Suprapubic skin (tissue), 4 donors: ENCODE results near the gene DDN.

Experiments
- CTCF ChIP-seq, 2 donors: fragments of 200-600 bp in 1 of 2; fragments of 450-650 bp in 1 of 2; sonication (generic) in 1 of 2; IDR thresholded peaks; one replicate each; pipeline ENCODE4 v1.5.1; 2016 to 2019; ENCODE audit warnings: antibody characterized with exemption in 2 of 2, mild to moderate bottlenecking in 1 of 2, moderate library complexity in 1 of 2
- EP300 ChIP-seq: sonication (generic); formaldehyde crosslinking; IDR thresholded peaks from one replicate; pipeline ENCODE4 v1.6.1; 2017; ENCODE audit warnings: antibody characterized with exemption
- POLR2A ChIP-seq, 2 donors: fragments of 450-650 bp; IDR thresholded peaks; one replicate each; pipeline ENCODE4 v1.6.1; 2017; ENCODE audit warnings: antibody characterized with exemption in 2 of 2, mild to moderate bottlenecking in 2 of 2, moderate library complexity in 2 of 2
- POLR2AphosphoS5 ChIP-seq, 3 donors: sonication (generic); formaldehyde crosslinking; IDR thresholded peaks; one replicate each; pipeline ENCODE4 v1.6.1; 2017; ENCODE audit warnings: antibody characterized with exemption in 3 of 3

DNA sequence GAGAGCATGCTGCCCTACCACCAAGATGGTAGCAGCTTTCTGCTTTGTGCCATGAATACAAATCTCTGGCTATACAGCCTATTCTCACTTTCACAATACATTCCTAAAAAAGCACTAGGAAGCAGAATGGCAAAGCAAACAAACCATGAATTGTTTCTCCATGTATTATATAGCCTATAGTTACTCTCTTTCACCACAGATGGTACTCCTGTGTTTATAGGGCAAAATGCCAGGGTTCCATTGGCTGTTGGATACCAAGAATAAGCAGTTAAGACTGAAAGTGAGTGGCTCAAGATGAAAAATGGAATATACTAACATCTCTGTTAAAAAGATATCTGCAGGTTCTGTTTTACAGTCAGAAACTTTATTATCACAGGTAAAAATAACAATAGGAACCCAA is 53.0 kb downstream of the DDN start:
- TF ChIP-seq CTCF (IDR thresholded peaks at IDR 0.05) (no peak), POLR2A (IDR thresholded peaks at IDR 0.05) (no peak), POLR2AphosphoS5 (IDR thresholded peaks at IDR 0.05) (no peak), EP300 (no peak)
